Activated CD8-positive, alpha-beta T cell treated with anti-CD3 and anti-CD28 coated beads for 36 hours (primary cell): ENCODE data around the gene RPS19. TPM values are rescaled to one million over a fixed set of nuclear protein-coding genes. Genes with fewer than 3 reads are reported as not detected.

Experiments
- ATAC-seq: fragments of 200-7000 bp; cut with Tn5 transposase; one replicate; pipeline ENCODE4 v1.10.0; 2021; ENCODE audit warnings: mild to moderate bottlenecking, moderate library complexity
- CTCF ChIA-PET: fragments of 350-600 bp; sonication (Branson Sonifier 250); formaldehyde crosslinking; loops from one replicate; lab custom pipeline; 2021; ENCODE audit warnings: antibody characterized with exemption; lab: Charles Lee
- POLR2A ChIA-PET: fragments of 350-600 bp; sonication (Branson Sonifier 250); formaldehyde crosslinking; loops from one replicate; lab custom pipeline; 2021; ENCODE audit warnings: antibody characterized with exemption; lab: Charles Lee
- DNase-seq: peaks from one replicate; pipeline ENCODE4 v3.0.0-alpha.2; 2020
- H3K27ac Mint-ChIP-seq: one replicate; pipeline ENCODE4 v1.8.0; 2021; ENCODE audit warnings: mild to moderate bottlenecking, mixed read lengths
- H3K27me3 Mint-ChIP-seq: one replicate; pipeline ENCODE4 v1.8.0; 2021; ENCODE audit warnings: mixed read lengths
- H3K36me3 Mint-ChIP-seq: one replicate; pipeline ENCODE4 v1.8.0; 2021; ENCODE audit warnings: low read depth, mixed read lengths
- H3K4me1 Mint-ChIP-seq: one replicate; pipeline ENCODE4 v1.8.0; 2021; ENCODE audit warnings: low read depth, mixed read lengths
- H3K4me3 Mint-ChIP-seq: one replicate; pipeline ENCODE4 v1.8.0; 2021; ENCODE audit warnings: mild to moderate bottlenecking, moderate library complexity, mixed read lengths
- H3K9me3 Mint-ChIP-seq: one replicate; pipeline ENCODE4 v1.8.0; 2021; ENCODE audit warnings: mixed read lengths
- CTCF ChIP-seq: fragments of 200-600 bp; IDR thresholded peaks from one replicate; pipeline ENCODE4 v1.8.0; 2022; ENCODE audit warnings: antibody characterized with exemption, mild to moderate bottlenecking
- intact Hi-C: fragments of 100-400 bp; cut with micrococcal nuclease; formaldehyde crosslinking; loops from one replicate; pipeline ENCODE4 v1.10.0; 2022
- total RNA-seq, 2 experiments: library from RNA; stranded (reverse); gene quantifications; one replicate each; pipeline ENCODE4 v1.2.3, GENCODE V29; 2021

The RPS19 gene
- total RNA-seq, 2 experiments from 2014 or later, result 3,454 to 3,479 TPM

- intact Hi-C loops, result no loop called here
- DNase-seq (no peak), ATAC-seq (no peak)
- H3K4me1 Mint-ChIP-seq, result peaks cover 77% of the 10 kb centered on the region
- H3K4me3 Mint-ChIP-seq, result peak overlapping the region; percentile 5
- H3K36me3 Mint-ChIP-seq, result peaks cover 58% of the 10 kb centered on the region
- no peaks in the 10 kb centered on the region for H3K9me3 Mint-ChIP-seq
- TF ChIP-seq CTCF, result no peak
- H3K27me3 Mint-ChIP-seq, result no peaks in the 10 kb centered on the region
- ChIA-PET POLR2A (interaction anchor here (0.8 to 13.4 kb wide), 10 partner anchors 8 to 89 kb away, joined by 3 to 282 read pairs (median 4); partner anchors contain the start of genes ARHGEF1, CD79A, RABAC1 and RPS19), CTCF (interaction anchor here (1.1 to 6.7 kb wide), 2 partner anchors 10 to 18 kb away, joined by 3 to 48 read pairs; partner anchors contain the start of gene RPS19)
- H3K27ac Mint-ChIP-seq, result peak overlapping the region; percentile 84
These were observed 9.4 kb downstream of the RPS19 start for GRCh38 chr19:41869374-41869955.

- H3K4me3 Mint-ChIP-seq, result peak overlapping the region; percentile 15
- no peaks in the 10 kb centered on the region for H3K27me3 Mint-ChIP-seq
- H3K4me1 Mint-ChIP-seq, result peaks cover 75% of the 10 kb centered on the region
- no peak for TF ChIP-seq CTCF
- ATAC-seq (peak; percentile 10), DNase-seq (peak; percentile 56)
- H3K9me3 Mint-ChIP-seq, result no peaks in the 10 kb centered on the region
- ChIA-PET CTCF (interaction anchor here (0.7 to 6.7 kb wide), 5 partner anchors 11 to 87 kb away, joined by 3 to 110 read pairs (median 4); partner anchors contain the start of gene RPS19), POLR2A (interaction anchor here (0.7 to 13.4 kb wide), 10 partner anchors 9 to 182 kb away, joined by 3 to 282 read pairs (median 4); partner anchors contain the start of genes ARHGEF1, RABAC1 and RPS19)
- H3K36me3 Mint-ChIP-seq, result peaks cover 50% of the 10 kb centered on the region
- peak overlapping the region; percentile 84 for H3K27ac Mint-ChIP-seq
- intact Hi-C loops, result loop anchor here (5.0 kb wide), 1 partner anchor 77 kb away; no protein-coding TSS in a partner anchor
These were observed 10.4 kb downstream of the RPS19 start for GRCh38 chr19:41870401-41870873.

- CTCF ChIA-PET, result interaction anchor here (0.9 to 6.7 kb wide), 9 partner anchors 12 to 86 kb away, joined by 3 to 110 read pairs (median 10); partner anchors contain the start of genes ARHGEF1, RABAC1 and RPS19
- no peak for TF ChIP-seq CTCF
- Mint-ChIP-seq H3K36me3 (peaks cover 42% of the 10 kb centered on the region), H3K9me3 (no peaks in the 10 kb centered on the region), H3K4me3 (peak overlapping the region; percentile 53), H3K27me3 (no peaks in the 10 kb centered on the region), H3K4me1 (peaks cover 78% of the 10 kb centered on the region), H3K27ac (peak overlapping the region; percentile 95)
- POLR2A ChIA-PET, result interaction anchor here (0.6 to 13.4 kb wide), 18 partner anchors 10 to 86 kb away, joined by 3 to 282 read pairs (median 4); partner anchors contain the start of genes ARHGEF1, ERFL, RABAC1 and RPS19
- ATAC-seq, result peak; percentile 68
- DNase-seq, result peak; percentile 88
- intact Hi-C loops, result loop anchor here (5.0 kb wide), 1 partner anchor 76 kb away; no protein-coding TSS in a partner anchor
These were observed 11.7 kb downstream of the RPS19 start for GRCh38 chr19:41871573-41872383.

GRCh38 chr19:41872384-41872774 lies 12.3 kb downstream of the RPS19 start:
- DNase-seq (peak; percentile 7), ATAC-seq (no peak)
- peaks cover 39% of the 10 kb centered on the region for H3K36me3 Mint-ChIP-seq
- no peak for TF ChIP-seq CTCF
- no peak overlapping the region for H3K4me3 Mint-ChIP-seq
- intact Hi-C loops, result loop anchor here (5.0 kb wide), 1 partner anchor 75 kb away; no protein-coding TSS in a partner anchor
- peaks cover 80% of the 10 kb centered on the region for H3K4me1 Mint-ChIP-seq
- ChIA-PET CTCF (interaction anchor here (0.9 to 6.7 kb wide), 10 partner anchors 9 to 85 kb away, joined by 3 to 110 read pairs (median 12); partner anchors contain the start of genes ARHGEF1, RABAC1 and RPS19), POLR2A (interaction anchor here (1.1 to 13.4 kb wide), 15 partner anchors 11 to 565 kb away, joined by 3 to 282 read pairs (median 6); partner anchors contain the start of genes ARHGEF1, ERFL, RABAC1 and RPS19)
- H3K27me3 Mint-ChIP-seq, result no peaks in the 10 kb centered on the region
- peak overlapping the region; percentile 95 for H3K27ac Mint-ChIP-seq
- no peaks in the 10 kb centered on the region for H3K9me3 Mint-ChIP-seq
